GM12891 (cell line): ENCODE results near the gene RNF14.

Experiments
- POLR2A ChIP-seq: IDR thresholded peaks from 2 replicates; pipeline ENCODE4 v1.6.1; 2011; ENCODE audit warnings: low read depth, low read length, control low read depth
- POLR2AphosphoS5 ChIP-seq: IDR thresholded peaks from 2 replicates; pipeline ENCODE4 v1.6.1; 2011; ENCODE audit warnings: low read depth, low read length, control low read depth
- SPI1 ChIP-seq: IDR thresholded peaks from 2 replicates; pipeline ENCODE4 v1.6.1; 2011; ENCODE audit warnings: low read depth, low read length, control low read depth
- TAF1 ChIP-seq: IDR thresholded peaks from 2 replicates; pipeline ENCODE4 v1.6.1; 2011; ENCODE audit warnings: low read depth, low read length, control low read depth

DNA sequence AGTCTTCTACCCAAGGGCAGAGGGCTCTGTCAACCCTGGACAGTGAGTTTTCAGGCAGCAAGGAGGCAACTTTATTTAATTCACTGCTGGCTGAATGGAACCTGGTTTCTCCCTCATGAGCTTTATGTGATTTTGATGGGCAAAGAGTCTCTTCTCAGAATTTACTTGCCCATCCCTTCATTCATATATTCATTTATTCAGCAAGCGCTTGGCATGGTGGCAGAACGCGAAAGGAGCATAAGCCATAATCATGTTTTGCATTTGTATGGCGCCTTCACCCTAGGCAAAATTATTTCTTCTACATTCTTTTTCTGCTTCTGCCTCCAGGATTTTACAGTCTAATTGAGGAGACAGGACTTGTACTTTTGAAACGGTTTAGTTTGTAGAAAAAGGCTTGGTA is 37.2 kb upstream of the RNF14 start:
- TF ChIP-seq TAF1 (no peak), POLR2AphosphoS5 (no peak), POLR2A (no peak), SPI1 (no peak)
